GM18511 (cell line): ENCODE measurements around the gene RDX.
"Not testable (repeated sequence)": the region's sequence is repeated elsewhere in the genome, so short reads cannot be mapped to it uniquely, and the experiment has no call there.

Experiments
- ATAC-seq: cut with Tn5 transposase; IDR thresholded peaks from one replicate; pipeline ENCODE4 v1.9.1; 2021; ENCODE audit warnings: mild to moderate bottlenecking, moderate library complexity; ENCODE audit not compliant: unreplicated experiment

The RDX gene

GRCh38 chr11:110208678-110209312 is 87.6 kb downstream of the RDX start:
- not testable (repeated sequence) for ATAC-seq

- no peak for ATAC-seq
Observed at GRCh38 chr11:110207123-110207522, 89.3 kb downstream of the RDX start.

GRCh38 chr11:110200836-110201235 is 95.6 kb downstream of the RDX start:
- no peak for ATAC-seq

GRCh38 chr11:110200241-110200640 is 96.2 kb downstream of the RDX start:
- no peak for ATAC-seq

GRCh38 chr11:110199184-110199981 is 97.0 kb downstream of the RDX start:
- no peak for ATAC-seq

- no peak for ATAC-seq
Observed at GRCh38 chr11:110198031-110198729, 98.2 kb downstream of the RDX start.

- ATAC-seq = no peak
Observed at GRCh38 chr11:110196884-110197420, 99.5 kb downstream of the RDX start.

GRCh38 chr11:110196241-110196754 is 100.1 kb downstream of the RDX start:
- no peak for ATAC-seq

GRCh38 chr11:110194211-110194766 is 102.1 kb downstream of the RDX start:
- ATAC-seq = not testable (repeated sequence)

- ATAC-seq = peak; percentile 74
Observed at GRCh38 chr11:110192604-110193282, 103.7 kb downstream of the RDX start.

GRCh38 chr11:110190885-110191284 is 105.5 kb downstream of the RDX start:
- ATAC-seq = no peak

GRCh38 chr11:110187731-110188130 is 108.7 kb downstream of the RDX start:
- no peak for ATAC-seq

- ATAC-seq = no peak
Observed at GRCh38 chr11:110186867-110187266, 109.5 kb downstream of the RDX start.

- ATAC-seq = no peak
Observed at GRCh38 chr11:110186456-110186855, 110.0 kb downstream of the RDX start.

GRCh38 chr11:110185599-110185998 is 110.8 kb downstream of the RDX start:
- ATAC-seq = no peak

- ATAC-seq = no peak
Observed at GRCh38 chr11:110185121-110185591, 111.3 kb downstream of the RDX start.

- ATAC-seq = no peak
Observed at GRCh38 chr11:110184456-110184855, 112.0 kb downstream of the RDX start.

GRCh38 chr11:110182886-110183285 is 113.5 kb downstream of the RDX start:
- ATAC-seq = no peak

GRCh38 chr11:110179064-110179463 is 117.3 kb downstream of the RDX start:
- ATAC-seq = no peak

GRCh38 chr11:110177086-110177456 is 119.3 kb downstream of the RDX start:
- ATAC-seq = no peak
